GM21825 (cell line): ENCODE measurements around the gene SBDS.

Experiments used
- ATAC-seq: cut with Tn5 transposase; IDR thresholded peaks from one replicate; pipeline ENCODE4 v1.9.1; 2021; ENCODE audit warnings: mild to moderate bottlenecking, moderate library complexity; ENCODE audit not compliant: unreplicated experiment

The SBDS gene

DNA sequence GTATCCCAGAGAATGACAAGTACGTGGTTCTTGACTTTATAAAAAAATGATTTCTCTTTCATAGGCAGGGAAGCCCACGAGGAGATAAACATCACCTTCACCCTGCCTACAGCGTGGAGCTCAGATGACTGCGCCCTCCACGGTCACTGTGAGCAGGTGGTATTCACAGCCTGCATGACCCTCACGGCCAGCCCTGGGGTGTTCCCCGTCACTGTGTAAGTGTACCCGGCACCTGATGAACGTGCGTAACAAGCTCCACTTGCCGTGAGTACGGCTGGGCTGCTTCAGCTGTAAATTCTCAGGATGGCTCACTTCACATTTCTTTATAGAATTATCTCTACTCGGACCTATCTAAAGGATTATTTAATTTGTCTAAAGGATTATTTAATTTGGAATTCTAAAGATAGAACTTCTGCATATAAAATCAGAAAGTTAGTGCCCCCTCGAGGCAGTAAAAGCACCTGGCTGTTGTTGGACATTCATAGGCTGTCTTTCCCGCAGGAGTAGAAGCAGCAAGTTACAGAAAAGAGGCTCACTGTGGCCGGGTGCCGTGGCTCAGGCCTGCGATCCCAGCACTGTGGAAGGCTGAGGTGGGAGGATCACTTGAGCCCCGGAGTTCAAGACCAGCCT is 46.8 kb downstream of the SBDS start:
- no peak for ATAC-seq

DNA sequence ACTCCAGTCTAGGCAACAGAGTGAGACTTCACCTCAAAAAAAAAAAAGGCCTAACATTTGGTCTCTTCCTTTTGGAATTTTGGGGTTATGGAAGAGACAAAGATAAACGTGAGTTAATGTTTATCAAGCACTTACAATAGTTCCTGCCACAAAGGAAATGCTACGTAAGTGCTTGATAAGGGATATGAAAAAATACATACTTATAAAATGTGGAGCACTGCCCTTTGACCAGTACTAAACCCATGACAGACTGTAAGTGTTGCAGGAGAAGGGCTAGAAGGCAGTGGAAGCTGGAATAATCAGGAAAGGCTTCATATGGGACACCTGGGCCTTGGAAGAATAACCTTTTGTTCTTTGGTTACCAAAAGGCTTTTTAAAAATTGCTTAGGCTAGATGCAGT is 48.8 kb downstream of the SBDS start:
- ATAC-seq: no peak

DNA sequence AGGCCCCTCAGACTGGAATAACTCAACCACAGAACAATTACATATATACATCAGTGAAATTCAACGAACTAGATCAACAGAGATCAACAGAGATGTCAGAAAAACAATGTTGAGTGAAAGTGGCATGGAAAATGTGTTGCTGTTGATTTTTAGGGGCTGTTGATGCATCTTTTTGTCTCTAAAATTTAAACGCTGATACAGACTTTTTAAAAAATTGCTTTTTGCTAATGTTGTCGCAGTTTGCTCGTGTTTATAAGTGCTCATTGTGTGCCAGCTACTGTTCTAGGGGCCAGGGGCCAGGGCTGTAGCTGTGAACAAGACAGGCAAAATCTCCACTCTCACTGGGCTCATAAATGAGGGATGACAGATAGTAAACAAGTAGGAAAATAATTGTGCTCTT is 56.1 kb downstream of the SBDS start:
- ATAC-seq: no peak

DNA sequence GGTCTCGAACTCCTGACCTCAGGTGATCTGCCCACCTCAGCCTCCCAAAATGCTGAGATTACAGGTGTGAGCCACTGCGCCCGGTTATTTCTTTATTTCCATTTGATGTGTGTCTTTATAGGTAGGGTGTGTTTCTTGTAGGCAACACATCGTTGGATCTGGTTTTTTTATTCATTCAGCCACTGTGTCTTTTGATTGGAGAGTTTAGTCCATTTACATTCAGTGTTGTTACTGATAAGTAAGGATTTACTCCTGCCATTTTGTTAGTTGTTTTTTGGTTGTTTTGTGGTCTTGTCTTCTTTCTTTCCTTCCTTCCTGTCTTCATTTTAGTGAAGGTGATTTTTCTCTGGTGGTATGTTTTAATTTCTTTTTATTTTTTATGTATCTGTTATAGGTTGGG is 57.4 kb downstream of the SBDS start:
- ATAC-seq: no peak
